ENCODE data around the gene C17orf67.

- TF ChIP-seq CTCF (IDR thresholded peaks at IDR 0.05) (peak; percentile 24), EZH2phosphoT487 (IDR thresholded peaks at IDR 0.05) (no peak)
These were observed 902 bp upstream of the C17orf67 start for GRCh38 chr17:56834380-56835263.

All from neural progenitor cell (in vitro differentiated cells).